Activated CD8-positive, alpha-beta T cell treated with anti-CD3 and anti-CD28 coated beads for 36 hours (primary cell): ENCODE measurements around the gene DRAM2. TPM values are rescaled to one million over a fixed set of nuclear protein-coding genes. Genes with fewer than 3 reads are reported as not detected.

Experiments
- ATAC-seq: fragments of 200-7000 bp; cut with Tn5 transposase; one replicate; pipeline ENCODE4 v1.10.0; 2021; ENCODE audit warnings: mild to moderate bottlenecking, moderate library complexity
- CTCF ChIA-PET: fragments of 350-600 bp; sonication (Branson Sonifier 250); formaldehyde crosslinking; loops from one replicate; lab custom pipeline; 2021; ENCODE audit warnings: antibody characterized with exemption; lab: Charles Lee
- POLR2A ChIA-PET: fragments of 350-600 bp; sonication (Branson Sonifier 250); formaldehyde crosslinking; loops from one replicate; lab custom pipeline; 2021; ENCODE audit warnings: antibody characterized with exemption; lab: Charles Lee
- DNase-seq: peaks from one replicate; pipeline ENCODE4 v3.0.0-alpha.2; 2020
- H3K27ac Mint-ChIP-seq: one replicate; pipeline ENCODE4 v1.8.0; 2021; ENCODE audit warnings: mild to moderate bottlenecking, mixed read lengths
- H3K27me3 Mint-ChIP-seq: one replicate; pipeline ENCODE4 v1.8.0; 2021; ENCODE audit warnings: mixed read lengths
- H3K36me3 Mint-ChIP-seq: one replicate; pipeline ENCODE4 v1.8.0; 2021; ENCODE audit warnings: low read depth, mixed read lengths
- H3K4me1 Mint-ChIP-seq: one replicate; pipeline ENCODE4 v1.8.0; 2021; ENCODE audit warnings: low read depth, mixed read lengths
- H3K4me3 Mint-ChIP-seq: one replicate; pipeline ENCODE4 v1.8.0; 2021; ENCODE audit warnings: mild to moderate bottlenecking, moderate library complexity, mixed read lengths
- H3K9me3 Mint-ChIP-seq: one replicate; pipeline ENCODE4 v1.8.0; 2021; ENCODE audit warnings: mixed read lengths
- intact Hi-C: fragments of 100-400 bp; cut with micrococcal nuclease; formaldehyde crosslinking; loops from one replicate; pipeline ENCODE4 v1.10.0; 2022
- total RNA-seq, 2 experiments: library from RNA; stranded (reverse); gene quantifications; one replicate each; pipeline ENCODE4 v1.2.3, GENCODE V29; 2021
- TF ChIP-seq, protein P1 (sequence below): fragments of 200-600 bp; IDR thresholded peaks from one replicate; pipeline ENCODE4 v1.8.0; 2022; ENCODE audit warnings: antibody characterized with exemption, mild to moderate bottlenecking

Gene DRAM2
- total RNA-seq, 2 experiments from 2014 or later: 27.5 to 37.2 TPM

- H3K27me3 Mint-ChIP-seq: no peaks in the 10 kb centered on the region
- H3K36me3 Mint-ChIP-seq: peaks cover 64% of the 10 kb centered on the region
- H3K27ac Mint-ChIP-seq: peak overlapping the region; percentile 17
- TF ChIP-seq, protein P1, sequence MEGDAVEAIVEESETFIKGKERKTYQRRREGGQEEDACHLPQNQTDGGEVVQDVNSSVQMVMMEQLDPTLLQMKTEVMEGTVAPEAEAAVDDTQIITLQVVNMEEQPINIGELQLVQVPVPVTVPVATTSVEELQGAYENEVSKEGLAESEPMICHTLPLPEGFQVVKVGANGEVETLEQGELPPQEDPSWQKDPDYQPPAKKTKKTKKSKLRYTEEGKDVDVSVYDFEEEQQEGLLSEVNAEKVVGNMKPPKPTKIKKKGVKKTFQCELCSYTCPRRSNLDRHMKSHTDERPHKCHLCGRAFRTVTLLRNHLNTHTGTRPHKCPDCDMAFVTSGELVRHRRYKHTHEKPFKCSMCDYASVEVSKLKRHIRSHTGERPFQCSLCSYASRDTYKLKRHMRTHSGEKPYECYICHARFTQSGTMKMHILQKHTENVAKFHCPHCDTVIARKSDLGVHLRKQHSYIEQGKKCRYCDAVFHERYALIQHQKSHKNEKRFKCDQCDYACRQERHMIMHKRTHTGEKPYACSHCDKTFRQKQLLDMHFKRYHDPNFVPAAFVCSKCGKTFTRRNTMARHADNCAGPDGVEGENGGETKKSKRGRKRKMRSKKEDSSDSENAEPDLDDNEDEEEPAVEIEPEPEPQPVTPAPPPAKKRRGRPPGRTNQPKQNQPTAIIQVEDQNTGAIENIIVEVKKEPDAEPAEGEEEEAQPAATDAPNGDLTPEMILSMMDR: no peak
- peaks cover 62% of the 10 kb centered on the region for H3K4me1 Mint-ChIP-seq
- no peaks in the 10 kb centered on the region for H3K9me3 Mint-ChIP-seq
- DNase-seq: no peak
- intact Hi-C loops: no loop called here
- ChIA-PET CTCF (interaction anchor here (2.3 kb wide), 1 partner anchor 69 kb away, joined by 5 read pairs; no protein-coding TSS in a partner anchor), POLR2A (no interaction called here)
- ATAC-seq: no peak
- no peak overlapping the region for H3K4me3 Mint-ChIP-seq
Measured at GRCh38 chr1:111154021-111154999, 14.4 kb upstream of the DRAM2 start.

GRCh38 chr1:111151838-111152237 lies 11.9 kb upstream of the DRAM2 start:
- no peaks in the 10 kb centered on the region for H3K9me3 Mint-ChIP-seq
- DNase-seq (no peak), ATAC-seq (no peak)
- peaks cover 75% of the 10 kb centered on the region for H3K36me3 Mint-ChIP-seq
- H3K27me3 Mint-ChIP-seq: no peaks in the 10 kb centered on the region
- POLR2A ChIA-PET: interaction anchor here (0.6 kb wide), 1 partner anchor 49 kb away, joined by 3 read pairs; the partner anchor contains the start of gene DENND2D
- intact Hi-C loops: no loop called here
- H3K27ac Mint-ChIP-seq: peak overlapping the region; percentile 18
- peaks cover 80% of the 10 kb centered on the region for H3K4me1 Mint-ChIP-seq
- TF ChIP-seq, protein P1: no peak
- CTCF ChIA-PET: no interaction called here
- no peak overlapping the region for H3K4me3 Mint-ChIP-seq

- intact Hi-C loops: loop anchor here (5.0 kb wide), 1 partner anchor 49 kb away; no protein-coding TSS in a partner anchor
- H3K9me3 Mint-ChIP-seq: no peaks in the 10 kb centered on the region
- H3K4me3 Mint-ChIP-seq: no peak overlapping the region
- H3K36me3 Mint-ChIP-seq: peaks cover 61% of the 10 kb centered on the region
- ChIA-PET POLR2A (no interaction called here), CTCF (interaction anchor here (1.0 kb wide), 1 partner anchor 73 kb away, joined by 5 read pairs; no protein-coding TSS in a partner anchor)
- H3K27me3 Mint-ChIP-seq: no peaks in the 10 kb centered on the region
- TF ChIP-seq, protein P1: no peak
- no peak for DNase-seq
- peaks cover 76% of the 10 kb centered on the region for H3K4me1 Mint-ChIP-seq
- ATAC-seq: peak; percentile 37
- H3K27ac Mint-ChIP-seq: peak overlapping the region; percentile 9
Measured at GRCh38 chr1:111148376-111148881, 8.5 kb upstream of the DRAM2 start.

GRCh38 chr1:111147948-111148347 lies 8.1 kb upstream of the DRAM2 start:
- Mint-ChIP-seq H3K36me3 (peaks cover 57% of the 10 kb centered on the region), H3K27me3 (no peaks in the 10 kb centered on the region), H3K4me1 (peaks cover 75% of the 10 kb centered on the region), H3K4me3 (no peak overlapping the region), H3K9me3 (no peaks in the 10 kb centered on the region), H3K27ac (no peak overlapping the region)
- POLR2A ChIA-PET: no interaction called here
- CTCF ChIA-PET: no interaction called here
- intact Hi-C loops: loop anchor here (5.0 kb wide), 1 partner anchor 49 kb away; no protein-coding TSS in a partner anchor
- no peak for DNase-seq
- TF ChIP-seq, protein P1: no peak
- no peak for ATAC-seq
